Neutrophil (primary cell): ENCODE data around the gene UBE3D.
"Not testable (repeated sequence)": the region's sequence is repeated elsewhere in the genome, so short reads cannot be mapped to it uniquely, and the experiment has no call there.

Experiments used
- H3K27ac ChIP-seq: fragments of 200-600 bp; sonication (generic); 2 replicates; pipeline ENCODE4 v1.5.1; 2016; ENCODE audit warnings: mild to moderate bottlenecking, moderate library complexity
- H3K27me3 ChIP-seq: fragments of 200-600 bp; sonication (generic); 2 replicates; pipeline ENCODE4 v1.6.0; 2016; ENCODE audit warnings: mild to moderate bottlenecking
- H3K36me3 ChIP-seq: fragments of 200-600 bp; sonication (generic); 2 replicates; pipeline ENCODE4 v1.5.1; 2017
- H3K4me1 ChIP-seq, 2 experiments: fragments of 200-600 bp in 1 of 2; sonication (generic) in 1 of 2; 1 replicate in 1 of 2; 2 replicates in 1 of 2; pipeline versions ENCODE4 v1.5.1 to v1.6.1; 2013 to 2016; ENCODE audit warnings: low read depth in 1 of 2, low read length in 1 of 2, mild to moderate bottlenecking in 1 of 2, moderate library complexity in 1 of 2; ENCODE audit not compliant: control insufficient read depth in 1 of 2, insufficient read depth in 1 of 2
- H3K4me3 ChIP-seq, 2 experiments: fragments of 200-600 bp in 1 of 2; sonication (generic) in 1 of 2; 1 replicate in 1 of 2; 2 replicates in 1 of 2; pipeline ENCODE4 v1.5.1; 2013 to 2016; ENCODE audit warnings: low read depth in 1 of 2, low read length in 1 of 2, mild to moderate bottlenecking in 1 of 2, moderate library complexity in 1 of 2
- H3K9me3 ChIP-seq: fragments of 200-600 bp; sonication (generic); 2 replicates; pipeline ENCODE4 v1.5.1; 2016
- CTCF ChIP-seq: fragments of 200-600 bp; sonication (generic); IDR thresholded peaks from 2 replicates; pipeline ENCODE4 v1.5.1; 2016; ENCODE audit warnings: antibody characterized with exemption

The UBE3D gene

GRCh38 chr6:83042467-83043053 is 23.1 kb downstream of the UBE3D start:
- no peaks in the 10 kb centered on the region for H3K9me3 ChIP-seq
- no peak for TF ChIP-seq CTCF
- H3K4me3 ChIP-seq = no peak overlapping the region
- no peaks in the 10 kb centered on the region for H3K27me3 ChIP-seq
- no peak overlapping the region for H3K27ac ChIP-seq
- no peaks in the 10 kb centered on the region for H3K36me3 ChIP-seq
- H3K4me1 ChIP-seq = no peaks in the 10 kb centered on the region

- Histone ChIP-seq H3K27ac (no peak overlapping the region), H3K36me3 (no peaks in the 10 kb centered on the region), H3K27me3 (no peaks in the 10 kb centered on the region), H3K9me3 (no peaks in the 10 kb centered on the region), H3K4me1 (no peaks in the 10 kb centered on the region), H3K4me3 (no peak overlapping the region)
- TF ChIP-seq CTCF = no peak
These were observed 27.4 kb downstream of the UBE3D start for GRCh38 chr6:83038246-83038645.

GRCh38 chr6:83031689-83032088 is 34.0 kb downstream of the UBE3D start:
- H3K27me3 ChIP-seq = no peaks in the 10 kb centered on the region
- TF ChIP-seq CTCF = no peak
- H3K9me3 ChIP-seq = no peaks in the 10 kb centered on the region
- no peak overlapping the region for H3K27ac ChIP-seq
- H3K4me1 ChIP-seq = no peaks in the 10 kb centered on the region
- H3K4me3 ChIP-seq = no peak overlapping the region
- no peaks in the 10 kb centered on the region for H3K36me3 ChIP-seq

GRCh38 chr6:83019741-83020140 is 45.9 kb downstream of the UBE3D start:
- Histone ChIP-seq H3K27ac (no peak overlapping the region), H3K27me3 (no peaks in the 10 kb centered on the region), H3K9me3 (no peaks in the 10 kb centered on the region), H3K4me1 (no peaks in the 10 kb centered on the region), H3K4me3 (no peak overlapping the region), H3K36me3 (no peaks in the 10 kb centered on the region)
- no peak for TF ChIP-seq CTCF

GRCh38 chr6:83011131-83011530 is 54.5 kb downstream of the UBE3D start:
- H3K27ac ChIP-seq, H3K4me1 ChIP-seq, H3K36me3 ChIP-seq: not testable (repeated sequence)

GRCh38 chr6:83008626-83009025 is 57.0 kb downstream of the UBE3D start:
- H3K4me1 ChIP-seq = no peaks in the 10 kb centered on the region
- H3K27me3 ChIP-seq = no peaks in the 10 kb centered on the region
- no peak overlapping the region for H3K27ac ChIP-seq
- peaks cover under 1% of the 10 kb centered on the region for H3K9me3 ChIP-seq
- no peak overlapping the region for H3K4me3 ChIP-seq
- TF ChIP-seq CTCF = no peak
- H3K36me3 ChIP-seq = no peaks in the 10 kb centered on the region

More at GRCh38 chr6:83011131-83011530, 54.5 kb downstream of the UBE3D start:
- H3K9me3 ChIP-seq, H3K4me3 ChIP-seq, H3K27me3 ChIP-seq: not testable (repeated sequence)
